BLaER1 (cell line): Measurements from ENCODE around the gene BTBD7.
A peak's percentile ranks its signal among the peaks of the same experiment; 100 is the strongest.

Experiments used
- H3K27ac ChIP-seq: shearing (Covaris generic); formaldehyde crosslinking; 2 replicates; pipeline ENCODE4 v1.8.1; 2022
- H3K27me3 ChIP-seq: shearing (Covaris generic); formaldehyde crosslinking; 2 replicates; pipeline ENCODE4 v1.8.1; 2022
- H3K36me3 ChIP-seq: shearing (Covaris generic); formaldehyde crosslinking; 2 replicates; pipeline ENCODE4 v1.8.1; 2022
- H3K4me1 ChIP-seq: shearing (Covaris generic); formaldehyde crosslinking; 2 replicates; pipeline ENCODE4 v1.8.1; 2022
- H3K4me2 ChIP-seq: shearing (Covaris generic); formaldehyde crosslinking; 2 replicates; pipeline ENCODE4 v1.8.1; 2022
- H3K4me3 ChIP-seq: shearing (Covaris generic); formaldehyde crosslinking; 2 replicates; pipeline ENCODE4 v1.8.1; 2022
- H3K9ac ChIP-seq: shearing (Covaris generic); formaldehyde crosslinking; 2 replicates; pipeline ENCODE4 v1.8.1; 2022
- H3K9me3 ChIP-seq: shearing (Covaris generic); formaldehyde crosslinking; 2 replicates; pipeline ENCODE4 v1.8.1; 2022
- H4K20me1 ChIP-seq: shearing (Covaris generic); formaldehyde crosslinking; 2 replicates; pipeline ENCODE4 v1.8.1; 2022
- Cebpa-rat ChIP-seq: shearing (Covaris generic); IDR thresholded peaks from 2 replicates; pipeline ENCODE4 v1.8.1; 2022

The BTBD7 gene

DNA sequence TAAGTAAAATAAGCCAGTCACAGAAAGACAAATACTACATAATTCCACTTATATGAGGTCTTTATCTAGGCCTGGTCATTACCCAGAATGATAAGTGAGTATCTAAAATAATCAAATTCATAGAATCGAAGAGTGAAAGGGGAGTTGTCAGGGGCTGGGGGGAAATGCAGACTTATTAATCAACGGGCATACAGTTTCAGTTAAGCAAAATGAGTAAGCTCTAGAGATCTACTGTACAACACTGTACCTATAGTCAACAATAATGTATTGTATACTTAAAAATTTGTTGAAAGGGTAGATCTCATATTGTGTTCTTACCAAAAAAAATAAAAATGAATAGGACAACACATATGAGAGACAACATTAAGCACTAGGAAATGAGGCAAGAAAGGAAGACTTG, 13.3 kb downstream of the BTBD7 start:
- H3K36me3 ChIP-seq = peaks cover 23% of the 10 kb centered on the region
- no peak overlapping the region for H3K4me3 ChIP-seq
- H3K27ac ChIP-seq = peak overlapping the region; percentile 68
- H3K4me1 ChIP-seq = peaks cover 37% of the 10 kb centered on the region
- no peak for TF ChIP-seq Cebpa-rat
- peak overlapping the region; percentile 79 for H3K4me2 ChIP-seq
- H3K9me3 ChIP-seq = peaks cover 7% of the 10 kb centered on the region; the same call in 1 of the 2 replicates
- peaks cover 76% of the 10 kb centered on the region for H4K20me1 ChIP-seq
- H3K9ac ChIP-seq = no peak overlapping the region; the same call in 1 of the 2 replicates
- H3K27me3 ChIP-seq = no peaks in the 10 kb centered on the region

DNA sequence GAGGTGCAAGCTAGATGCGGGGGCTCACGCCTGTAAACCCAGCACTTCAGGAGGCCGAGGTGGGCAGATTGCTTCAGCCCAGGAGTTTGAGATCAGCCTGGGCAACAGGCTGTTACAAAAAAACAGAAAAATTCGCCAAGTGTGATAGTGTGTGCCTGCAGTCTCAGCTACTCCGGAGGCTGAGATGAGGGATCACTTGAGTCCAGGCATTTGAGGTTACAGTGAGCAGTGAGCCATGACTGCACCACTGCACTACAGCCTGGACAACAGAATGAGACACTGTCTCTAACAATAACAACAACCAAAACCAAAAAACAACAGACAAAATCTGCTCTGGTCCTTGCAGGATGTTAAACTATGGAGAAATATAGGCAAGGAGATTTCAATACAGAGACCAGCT, 13.9 kb downstream of the BTBD7 start:
- Histone ChIP-seq H3K9me3 (peaks cover 7% of the 10 kb centered on the region; the same call in 1 of the 2 replicates), H3K36me3 (peaks cover 17% of the 10 kb centered on the region), H3K4me3 (peak overlapping the region; percentile 18; the same call in 1 of the 2 replicates), H3K9ac (peak overlapping the region; percentile 73), H3K4me2 (peak overlapping the region; percentile 79), H3K27ac (peak overlapping the region; percentile 68), H4K20me1 (peaks cover 71% of the 10 kb centered on the region), H3K27me3 (no peaks in the 10 kb centered on the region), H3K4me1 (peaks cover 37% of the 10 kb centered on the region)
- no peak for TF ChIP-seq Cebpa-rat

DNA sequence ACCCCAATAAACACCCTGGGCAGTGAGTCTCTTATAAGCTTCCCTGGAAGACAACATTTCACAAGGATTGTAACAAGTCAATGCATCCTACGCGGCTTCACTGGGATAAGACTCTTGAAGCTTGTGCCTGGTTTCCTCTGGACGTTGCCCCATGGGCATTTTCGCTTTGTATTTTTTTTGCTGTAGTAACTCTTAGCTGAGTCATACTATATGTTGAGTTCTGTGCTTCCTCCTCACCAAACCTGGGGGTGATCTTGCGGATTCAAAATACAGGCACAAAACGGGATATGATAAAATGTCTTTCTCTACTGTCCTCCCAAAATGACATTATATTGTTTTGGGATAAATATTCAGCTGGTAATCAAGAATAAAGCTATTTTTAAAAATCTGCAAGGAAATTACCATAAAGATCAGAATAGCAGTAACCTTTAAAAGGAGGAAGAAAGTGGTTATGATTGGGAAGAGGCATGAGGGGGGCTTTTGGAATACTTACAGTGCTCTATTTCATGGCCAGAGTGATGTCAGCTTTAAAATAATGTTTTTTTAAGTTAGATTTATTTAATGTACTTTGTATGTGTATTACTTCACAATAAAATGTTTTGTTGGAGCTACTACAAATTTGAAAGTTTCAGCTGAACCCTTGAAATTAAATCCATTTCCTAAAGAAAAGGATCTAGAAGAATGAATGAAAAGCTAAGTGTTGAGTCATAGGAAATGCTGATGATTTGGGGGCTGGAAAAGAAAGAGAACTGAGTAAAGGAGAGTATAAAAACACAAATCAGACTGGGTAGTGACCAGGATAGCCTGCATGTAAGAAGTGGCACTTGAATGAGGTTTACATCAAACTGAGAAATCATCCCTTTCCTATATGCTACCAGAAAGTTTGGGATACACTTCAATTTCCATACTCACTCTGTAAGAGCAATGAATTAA, 14.7 kb downstream of the BTBD7 start:
- Histone ChIP-seq H3K9ac (peak overlapping the region; percentile 73), H3K4me1 (peaks cover 37% of the 10 kb centered on the region), H3K27ac (peak overlapping the region; percentile 68; the same call in 1 of the 2 replicates), H4K20me1 (peaks cover 71% of the 10 kb centered on the region), H3K36me3 (peaks cover 9% of the 10 kb centered on the region; the same call in 1 of the 2 replicates), H3K27me3 (no peaks in the 10 kb centered on the region), H3K4me3 (peak overlapping the region; percentile 18; the same call in 1 of the 2 replicates), H3K9me3 (peaks cover 7% of the 10 kb centered on the region; the same call in 1 of the 2 replicates), H3K4me2 (peak overlapping the region; percentile 79)
- TF ChIP-seq Cebpa-rat = no peak

DNA sequence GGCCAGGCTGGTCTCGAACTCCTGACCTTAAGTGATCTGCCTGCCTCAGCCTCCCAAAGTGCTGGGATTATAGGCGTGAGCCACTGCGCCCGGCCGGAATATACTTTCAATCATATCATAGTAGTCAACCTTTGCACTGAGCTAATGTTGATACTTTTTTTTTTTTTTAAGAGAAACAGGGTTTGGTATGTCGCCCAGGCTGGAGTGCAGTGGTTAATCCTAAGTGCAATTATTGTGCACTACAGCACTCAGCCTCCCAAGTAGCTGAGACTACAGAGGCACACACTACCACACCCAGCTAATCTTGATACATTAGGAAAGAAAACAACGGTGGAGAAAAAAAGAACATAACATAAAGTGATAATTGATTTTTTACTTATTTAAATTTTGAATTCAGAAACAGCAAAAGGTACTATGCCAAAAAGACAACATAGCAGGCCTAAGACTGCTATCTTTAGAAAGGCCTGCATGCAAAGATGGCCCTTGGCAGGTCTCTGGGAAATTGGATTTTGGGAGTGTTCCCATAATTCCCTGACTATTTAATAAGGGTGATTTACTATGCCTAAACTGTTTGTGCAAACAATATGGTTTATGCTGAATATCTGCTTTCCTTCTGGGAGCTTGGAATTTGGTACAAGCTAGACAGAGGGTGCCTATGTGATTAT, 15.5 kb downstream of the BTBD7 start:
- peaks cover 4% of the 10 kb centered on the region; the same call in 1 of the 2 replicates for H3K36me3 ChIP-seq
- peaks cover 37% of the 10 kb centered on the region for H3K4me1 ChIP-seq
- H3K4me3 ChIP-seq = no peak overlapping the region
- no peak for TF ChIP-seq Cebpa-rat
- peak overlapping the region; percentile 79 for H3K4me2 ChIP-seq
- H3K9me3 ChIP-seq = peaks cover 7% of the 10 kb centered on the region; the same call in 1 of the 2 replicates
- H3K27me3 ChIP-seq = no peaks in the 10 kb centered on the region
- H4K20me1 ChIP-seq = peaks cover 73% of the 10 kb centered on the region
- H3K9ac ChIP-seq = no peak overlapping the region; the same call in 1 of the 2 replicates
- H3K27ac ChIP-seq = no peak overlapping the region

DNA sequence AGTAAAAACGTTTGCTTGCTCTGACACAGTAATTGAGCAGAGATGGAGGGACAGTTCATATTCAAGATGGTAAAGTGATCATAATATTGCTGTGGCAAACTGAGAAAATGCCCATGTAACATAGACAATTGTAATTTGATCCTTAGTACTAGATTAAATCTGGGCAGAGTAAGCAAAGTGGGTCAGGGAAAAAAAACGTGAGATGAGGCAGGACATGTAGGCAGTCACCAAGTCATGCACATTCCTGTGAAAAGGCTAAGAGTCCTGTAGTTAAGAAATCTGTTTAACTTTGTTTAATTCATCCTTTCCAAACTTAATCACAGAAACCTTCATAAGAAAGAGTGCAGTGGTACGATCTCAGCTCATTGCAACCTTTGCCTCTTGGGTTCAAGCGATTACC, 16.1 kb downstream of the BTBD7 start:
- no peak for TF ChIP-seq Cebpa-rat
- Histone ChIP-seq H3K4me1 (peaks cover 37% of the 10 kb centered on the region), H3K27ac (no peak overlapping the region)

DNA sequence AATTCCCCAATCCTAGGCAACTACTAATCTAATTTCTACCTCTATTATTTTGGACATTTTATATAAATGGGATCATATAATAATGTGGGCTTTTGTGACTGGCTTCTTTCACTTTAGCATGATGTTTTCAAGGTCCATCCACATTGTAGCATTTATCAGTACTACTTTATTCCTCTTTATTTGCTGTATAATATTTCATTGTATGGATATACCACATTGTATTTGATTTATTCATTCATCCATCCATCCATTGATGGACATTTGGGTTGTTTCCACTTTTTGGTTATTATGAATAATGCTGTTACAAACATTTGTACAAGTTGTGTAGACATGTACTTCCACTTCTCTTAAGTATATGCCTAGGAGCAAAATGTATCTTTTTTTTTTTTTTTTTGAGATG, 17.3 kb downstream of the BTBD7 start:
- Histone ChIP-seq H3K27me3 (no peaks in the 10 kb centered on the region), H3K4me2 (no peak overlapping the region), H3K36me3 (peaks cover 4% of the 10 kb centered on the region; the same call in 1 of the 2 replicates), H3K27ac (no peak overlapping the region), H3K9me3 (peaks cover 7% of the 10 kb centered on the region; the same call in 1 of the 2 replicates), H3K9ac (no peak overlapping the region), H4K20me1 (peaks cover 70% of the 10 kb centered on the region), H3K4me3 (no peak overlapping the region), H3K4me1 (peaks cover 32% of the 10 kb centered on the region)
- TF ChIP-seq Cebpa-rat = no peak

More for the DNA sequence above, 16.1 kb downstream of the BTBD7 start:
- Histone ChIP-seq H3K9ac (no peak overlapping the region), H3K27me3 (no peaks in the 10 kb centered on the region), H3K4me2 (no peak overlapping the region), H3K4me3 (no peak overlapping the region), H3K9me3 (peaks cover 7% of the 10 kb centered on the region; the same call in 1 of the 2 replicates), H4K20me1 (peaks cover 73% of the 10 kb centered on the region), H3K36me3 (peaks cover 4% of the 10 kb centered on the region; the same call in 1 of the 2 replicates)

DNA sequence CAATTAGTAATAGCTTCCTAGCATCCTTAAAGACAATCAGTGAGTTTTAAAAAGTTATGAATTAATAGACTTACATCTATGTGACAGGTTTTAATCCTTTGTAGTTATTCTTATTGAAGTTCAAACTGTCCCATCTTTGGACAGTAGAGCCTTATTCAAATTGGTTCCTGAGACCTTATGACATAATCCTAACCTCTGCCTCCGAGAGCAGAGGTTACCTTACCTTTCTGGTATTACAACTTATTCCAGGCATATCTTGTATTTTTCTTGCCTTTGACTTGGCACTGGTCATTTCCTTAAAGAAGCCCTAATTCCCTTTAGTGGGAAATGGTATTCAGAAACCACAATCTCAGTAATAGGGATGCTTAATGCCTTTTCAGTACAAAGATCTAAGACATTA, 21.8 kb downstream of the BTBD7 start:
- peaks cover 70% of the 10 kb centered on the region for H4K20me1 ChIP-seq
- H3K4me2 ChIP-seq = no peak overlapping the region
- no peak for TF ChIP-seq Cebpa-rat
- H3K9me3 ChIP-seq = 0 out of 2 replicates have a peak, but pooled peaks cover 3% of the 10 kb centered on the region
- peaks cover 2% of the 10 kb centered on the region; the same call in 1 of the 2 replicates for H3K36me3 ChIP-seq
- peaks cover 4% of the 10 kb centered on the region; the same call in 1 of the 2 replicates for H3K4me1 ChIP-seq
- H3K27ac ChIP-seq = no peak overlapping the region
- H3K4me3 ChIP-seq = no peak overlapping the region
- H3K27me3 ChIP-seq = no peaks in the 10 kb centered on the region
- H3K9ac ChIP-seq = no peak overlapping the region

DNA sequence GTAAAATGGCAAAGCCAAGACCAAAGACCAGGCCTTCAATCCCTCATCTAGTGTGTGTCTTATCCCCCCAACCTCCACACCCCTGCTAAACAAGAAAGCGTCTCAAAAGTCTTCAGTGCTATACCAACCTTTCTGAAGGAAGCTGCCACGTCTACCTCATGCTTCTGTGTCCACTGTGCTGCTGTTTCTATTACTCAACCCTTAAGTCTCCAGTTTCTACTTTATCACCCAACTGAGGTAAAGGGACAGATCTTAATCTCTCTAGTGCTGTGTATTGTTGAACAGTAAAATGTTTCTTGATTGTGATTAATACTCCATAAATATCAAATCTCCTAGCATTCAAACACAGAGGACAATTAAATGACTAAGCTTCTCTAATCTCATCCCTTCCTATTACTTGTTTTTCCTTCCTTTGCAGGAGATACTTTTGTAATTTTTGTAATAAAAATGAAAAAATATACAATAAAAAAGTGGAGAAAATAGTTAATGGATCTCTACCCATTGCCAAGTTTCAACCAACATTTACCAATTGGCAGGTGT, 23.3 kb downstream of the BTBD7 start:
- Histone ChIP-seq H3K9ac (no peak overlapping the region), H3K27ac (no peak overlapping the region), H3K4me2 (no peak overlapping the region), H3K36me3 (no peaks in the 10 kb centered on the region), H3K4me1 (peaks cover 4% of the 10 kb centered on the region; the same call in 1 of the 2 replicates), H3K9me3 (no peaks in the 10 kb centered on the region), H3K27me3 (no peaks in the 10 kb centered on the region), H3K4me3 (no peak overlapping the region), H4K20me1 (peaks cover 85% of the 10 kb centered on the region)
- no peak for TF ChIP-seq Cebpa-rat

DNA sequence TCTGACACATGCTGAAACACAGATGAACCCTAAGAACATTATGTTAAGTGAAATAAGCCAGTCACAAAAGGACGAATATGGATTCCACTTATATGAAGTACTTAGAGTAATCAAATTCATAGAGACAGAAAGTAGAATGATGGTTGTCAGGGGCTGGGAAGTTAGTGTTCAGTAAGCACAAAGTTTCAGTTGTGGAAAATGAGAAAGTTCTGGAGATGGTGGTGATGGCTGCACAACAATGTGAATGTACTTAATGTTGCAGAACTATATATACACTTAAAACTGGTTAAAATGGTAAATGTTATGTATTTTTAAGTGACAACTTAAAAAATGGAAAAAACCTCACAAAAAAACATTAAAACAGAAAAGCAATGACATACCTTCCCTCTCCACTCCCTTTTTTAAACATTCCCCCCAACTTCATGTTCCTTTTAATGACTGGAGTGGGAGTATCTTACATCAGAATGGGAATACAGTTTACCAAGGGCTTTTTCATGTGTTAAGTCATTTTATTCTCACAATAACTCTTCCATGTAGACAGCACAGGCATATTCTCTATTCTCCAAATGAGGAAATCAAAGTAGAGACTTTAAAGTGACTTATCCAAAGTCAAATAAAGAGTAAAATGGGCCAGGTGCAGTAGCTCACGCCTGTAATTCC, 24.0 kb downstream of the BTBD7 start:
- Histone ChIP-seq H3K27ac (no peak overlapping the region), H3K9me3 (no peaks in the 10 kb centered on the region), H3K4me2 (no peak overlapping the region), H4K20me1 (peaks cover 90% of the 10 kb centered on the region), H3K4me3 (no peak overlapping the region), H3K27me3 (no peaks in the 10 kb centered on the region), H3K36me3 (no peaks in the 10 kb centered on the region), H3K9ac (no peak overlapping the region), H3K4me1 (peaks cover 4% of the 10 kb centered on the region; the same call in 1 of the 2 replicates)
- no peak for TF ChIP-seq Cebpa-rat
